Kidney epithelial cell (primary cell): ENCODE results near the gene BHLHA9. TPM values are rescaled to one million over a fixed set of nuclear protein-coding genes. Genes with fewer than 3 reads are reported as not detected.

Experiments used
- DNase-seq: peaks from one replicate; pipeline ENCODE4 v3.0.0-alpha.2; 2010; ENCODE audit warnings: low read depth
- H3K27me3 ChIP-seq: 2 replicates; pipeline ENCODE4 v1.6.0; 2011; ENCODE audit warnings: low read length; ENCODE audit not compliant: control insufficient read depth, insufficient read depth
- H3K36me3 ChIP-seq: 2 replicates; pipeline ENCODE4 v1.5.1; 2011; ENCODE audit warnings: low read length; ENCODE audit not compliant: control insufficient read depth, insufficient read depth
- H3K4me3 ChIP-seq: 2 replicates; pipeline ENCODE4 v1.5.1; 2011; ENCODE audit warnings: low read depth, mild to moderate bottlenecking, control low read depth, low read length
- CTCF ChIP-seq: IDR thresholded peaks from 2 replicates; pipeline ENCODE4 v1.5.1; 2011; ENCODE audit warnings: mild to moderate bottlenecking, moderate library complexity, low read length, control low read depth, inconsistent platforms; ENCODE audit not compliant: insufficient read depth, poor library complexity, severe bottlenecking
- total RNA-seq: library from RNA; depleted of rRNA; stranded (reverse); fragments of >200 nt; gene quantifications from 2 replicates; pipeline ENCODE4 v1.2.3, GENCODE V29; 2015

Gene BHLHA9
- total RNA-seq = not detected in 2 replicates

- no peak for TF ChIP-seq CTCF
- no peak within 1 kb of the TSS for H3K4me3 ChIP-seq
- no peak for DNase-seq
- no peaks in the 10 kb centered on the region for H3K36me3 ChIP-seq
- peaks cover 34% of the 10 kb centered on the region for H3K27me3 ChIP-seq
These were observed at the start of gene BHLHA9 for GRCh38 chr17:1270210-1271029. BHLHA9 (plus strand) TSS chr17:1270444; CDS start chr17:1270564, 120 bp downstream.

- no peak for TF ChIP-seq CTCF
- no peaks in the 10 kb centered on the region for H3K36me3 ChIP-seq
- DNase-seq = no peak
- no peak overlapping the region for H3K4me3 ChIP-seq
- peaks cover 6% of the 10 kb centered on the region for H3K27me3 ChIP-seq
These were observed 49.0 kb upstream of the BHLHA9 start for GRCh38 chr17:1221209-1221608.

- DNase-seq = peak; percentile 56
- H3K36me3 ChIP-seq = no peaks in the 10 kb centered on the region
- no peak overlapping the region for H3K4me3 ChIP-seq
- TF ChIP-seq CTCF = no peak
- H3K27me3 ChIP-seq = peaks cover 3% of the 10 kb centered on the region
These were observed 47.9 kb upstream of the BHLHA9 start for GRCh38 chr17:1222321-1222720.

GRCh38 chr17:1223662-1224061, 46.6 kb upstream of the BHLHA9 start:
- peaks cover 15% of the 10 kb centered on the region for H3K27me3 ChIP-seq
- no peaks in the 10 kb centered on the region for H3K36me3 ChIP-seq
- no peak for DNase-seq
- H3K4me3 ChIP-seq = no peak overlapping the region
- no peak for TF ChIP-seq CTCF

- Histone ChIP-seq H3K36me3 (no peaks in the 10 kb centered on the region), H3K27me3 (peaks cover 19% of the 10 kb centered on the region)
These were observed 45.9 kb upstream of the BHLHA9 start for GRCh38 chr17:1224330-1224729.

More at GRCh38 chr17:1224330-1224729, 45.9 kb upstream of the BHLHA9 start:
- H3K4me3 ChIP-seq = no peak overlapping the region
- DNase-seq = no peak
- no peak for TF ChIP-seq CTCF
